Adipocyte (in vitro differentiated cells): Measurements from ENCODE around the gene SIRPB1.
"Not testable (repeated sequence)": the region's sequence is repeated elsewhere in the genome, so short reads cannot be mapped to it uniquely, and the experiment has no call there.

Experiments used
- DNase-seq: peaks from one replicate; pipeline ENCODE4 v3.0.0-alpha.2; 2015; ENCODE audit warnings: low read depth
- H3K27me3 ChIP-seq: replicated peaks from 2 replicates; pipeline ENCODE4 v1.7.0; 2013; ENCODE audit warnings: mild to moderate bottlenecking, low read length, moderate library complexity; ENCODE audit not compliant: control insufficient read depth, insufficient read depth
- H3K36me3 ChIP-seq: 2 replicates; pipeline ENCODE4 v1.7.0; 2013; ENCODE audit warnings: low read length, mild to moderate bottlenecking, moderate library complexity; ENCODE audit not compliant: control insufficient read depth, insufficient read depth, severe bottlenecking
- H3K4me1 ChIP-seq: 2 replicates; pipeline ENCODE4 v1.7.0; 2013; ENCODE audit warnings: mild to moderate bottlenecking, low read length, moderate library complexity; ENCODE audit not compliant: control insufficient read depth, insufficient read depth
- H3K4me3 ChIP-seq: 2 replicates; pipeline ENCODE4 v1.7.0; 2013; ENCODE audit warnings: mild to moderate bottlenecking, low read length, moderate library complexity
- H3K9ac ChIP-seq: 2 replicates; pipeline ENCODE4 v1.7.0; 2013; ENCODE audit warnings: mild to moderate bottlenecking, low read length, moderate library complexity
- H3K9me3 ChIP-seq: 2 replicates; pipeline ENCODE4 v1.7.0; 2013; ENCODE audit warnings: mild to moderate bottlenecking, low read length, moderate library complexity; ENCODE audit not compliant: control insufficient read depth

Gene SIRPB1

DNA sequence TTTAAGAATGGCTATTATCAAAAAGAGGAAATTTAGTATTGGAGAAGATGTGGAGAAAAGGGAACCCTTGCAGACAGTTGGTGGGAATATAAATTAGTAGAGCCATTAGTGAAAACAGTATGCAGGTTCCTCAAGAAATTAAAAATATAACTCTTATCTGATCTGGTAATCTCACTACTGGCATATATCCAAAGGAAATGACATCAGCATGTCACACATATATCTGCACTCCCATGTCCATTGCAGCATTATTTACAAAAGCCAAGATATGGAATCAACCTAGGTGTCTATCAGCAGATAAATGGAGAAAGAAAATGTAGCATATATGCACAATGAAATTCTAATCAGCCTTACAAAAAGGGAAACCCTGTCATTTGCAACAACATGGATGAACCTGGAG, 35.2 kb upstream of the SIRPB1 start:
- DNase-seq = no peak
- Histone ChIP-seq H3K27me3 (peaks cover 17% of the 10 kb centered on the region), H3K36me3 (no peaks in the 10 kb centered on the region), H3K9ac (no peak overlapping the region), H3K4me1 (no peaks in the 10 kb centered on the region), H3K9me3 (peaks cover 5% of the 10 kb centered on the region), H3K4me3 (no peak overlapping the region)

DNA sequence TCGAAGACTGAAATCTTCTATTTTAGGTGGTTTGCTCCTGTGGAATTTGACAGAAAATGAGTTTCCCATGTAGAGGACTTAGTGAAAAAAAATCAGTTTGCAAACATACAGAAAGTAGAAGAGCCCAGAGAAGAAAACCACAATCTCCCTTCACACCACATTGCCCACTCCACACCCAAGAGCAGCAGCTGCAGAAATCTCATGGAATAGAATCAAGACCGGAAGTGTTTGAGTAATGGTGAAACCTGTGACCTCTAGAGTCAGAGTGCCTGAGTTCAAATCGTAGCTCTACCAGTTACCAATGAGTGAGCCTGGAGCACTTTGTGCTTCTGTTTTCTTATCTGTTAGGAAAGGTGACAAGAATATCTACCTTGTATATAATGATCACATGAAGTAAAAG, 33.2 kb upstream of the SIRPB1 start:
- Histone ChIP-seq H3K27me3 (peaks cover 14% of the 10 kb centered on the region), H3K9ac (no peak overlapping the region), H3K4me3 (no peak overlapping the region), H3K9me3 (peaks cover 5% of the 10 kb centered on the region), H3K4me1 (no peaks in the 10 kb centered on the region), H3K36me3 (no peaks in the 10 kb centered on the region)
- DNase-seq = no peak

GRCh38 chr20:1652104-1652503, 32.3 kb upstream of the SIRPB1 start:
- H3K36me3 ChIP-seq = no peaks in the 10 kb centered on the region
- DNase-seq = no peak
- no peak overlapping the region for H3K9ac ChIP-seq
- H3K9me3 ChIP-seq = peaks cover 5% of the 10 kb centered on the region
- no peaks in the 10 kb centered on the region for H3K4me1 ChIP-seq
- H3K4me3 ChIP-seq = no peak overlapping the region
- H3K27me3 ChIP-seq = peaks cover 8% of the 10 kb centered on the region

DNA sequence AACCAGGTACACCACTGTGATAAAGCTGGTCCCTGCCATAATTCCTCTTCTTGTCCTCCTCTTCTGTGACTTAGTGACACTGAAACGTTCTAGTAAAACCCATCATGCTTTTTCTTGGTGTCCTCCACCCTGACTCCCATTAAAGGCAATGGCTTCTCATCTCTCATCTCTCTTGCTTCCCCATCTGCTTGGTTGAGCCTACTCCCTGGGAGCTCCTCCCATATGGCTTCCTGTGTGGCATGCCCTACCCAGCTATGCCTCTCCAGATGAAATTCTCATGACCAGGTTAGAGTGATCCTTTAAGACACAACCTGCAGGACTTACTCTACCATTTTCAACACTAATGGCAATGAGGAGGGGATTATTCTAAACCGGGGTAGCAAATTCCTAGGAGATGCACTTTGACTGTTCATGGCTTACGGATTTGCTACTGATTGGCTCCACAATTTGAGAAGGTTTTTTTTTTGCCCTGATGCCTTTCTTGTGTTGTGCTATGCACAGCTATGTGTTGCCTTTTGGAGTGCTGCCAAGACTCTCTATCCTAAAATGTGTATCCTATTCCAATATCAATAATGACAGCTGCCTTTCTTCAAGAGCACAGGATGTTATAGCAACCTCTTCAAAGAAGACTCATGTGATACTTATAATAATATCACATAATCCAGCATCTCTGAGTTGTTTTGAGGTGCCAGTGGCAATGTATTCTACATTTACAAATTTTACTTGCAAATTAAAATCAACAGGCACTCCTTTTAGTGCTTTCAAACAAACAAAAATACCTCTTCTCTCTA, 31.7 kb upstream of the SIRPB1 start:
- no peak overlapping the region for H3K9ac ChIP-seq
- no peak overlapping the region for H3K4me3 ChIP-seq
- DNase-seq = no peak
- H3K36me3 ChIP-seq = no peaks in the 10 kb centered on the region
- peaks cover 8% of the 10 kb centered on the region for H3K27me3 ChIP-seq
- H3K9me3 ChIP-seq = peaks cover 5% of the 10 kb centered on the region
- no peaks in the 10 kb centered on the region for H3K4me1 ChIP-seq

- Histone ChIP-seq H3K4me1 (no peaks in the 10 kb centered on the region), H3K27me3 (peaks cover 22% of the 10 kb centered on the region), H3K9ac (no peak overlapping the region), H3K4me3 (no peak overlapping the region), H3K9me3 (no peaks in the 10 kb centered on the region), H3K36me3 (no peaks in the 10 kb centered on the region)
- no peak for DNase-seq
Measured at GRCh38 chr20:1648101-1648500, 28.3 kb upstream of the SIRPB1 start.

DNA sequence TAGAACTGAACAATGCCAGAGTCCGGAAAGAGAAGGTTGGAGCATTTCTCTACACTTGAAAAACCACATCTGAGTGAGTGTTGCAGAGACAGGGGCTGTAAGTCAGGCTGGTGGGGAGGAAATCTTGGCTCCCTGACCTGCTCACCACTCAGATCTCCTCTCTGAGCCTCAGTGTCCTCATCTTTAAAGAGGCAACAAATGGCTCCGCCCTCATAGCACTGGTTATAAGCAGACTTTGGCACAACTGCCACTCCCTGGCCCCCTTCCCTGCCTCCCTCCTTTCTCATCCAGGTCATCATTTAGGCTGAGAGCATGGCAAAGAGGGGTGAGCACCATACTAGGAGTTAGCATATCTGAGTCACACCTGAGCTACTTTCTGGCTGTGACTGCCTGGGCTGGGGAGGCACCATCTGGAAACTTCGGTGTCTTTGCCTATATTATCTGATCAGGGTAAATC, 27.2 kb upstream of the SIRPB1 start:
- Histone ChIP-seq H3K4me1 (no peaks in the 10 kb centered on the region), H3K9me3 (no peaks in the 10 kb centered on the region), H3K27me3 (peaks cover 22% of the 10 kb centered on the region), H3K36me3 (no peaks in the 10 kb centered on the region), H3K4me3 (no peak overlapping the region), H3K9ac (no peak overlapping the region)
- no peak for DNase-seq

- no peaks in the 10 kb centered on the region for H3K9me3 ChIP-seq
- peaks cover 17% of the 10 kb centered on the region for H3K27me3 ChIP-seq
- no peak for DNase-seq
- no peak overlapping the region for H3K9ac ChIP-seq
- no peaks in the 10 kb centered on the region for H3K4me1 ChIP-seq
- H3K36me3 ChIP-seq = no peaks in the 10 kb centered on the region
- no peak overlapping the region for H3K4me3 ChIP-seq
Measured at GRCh38 chr20:1644101-1644962, 24.5 kb upstream of the SIRPB1 start.

DNA sequence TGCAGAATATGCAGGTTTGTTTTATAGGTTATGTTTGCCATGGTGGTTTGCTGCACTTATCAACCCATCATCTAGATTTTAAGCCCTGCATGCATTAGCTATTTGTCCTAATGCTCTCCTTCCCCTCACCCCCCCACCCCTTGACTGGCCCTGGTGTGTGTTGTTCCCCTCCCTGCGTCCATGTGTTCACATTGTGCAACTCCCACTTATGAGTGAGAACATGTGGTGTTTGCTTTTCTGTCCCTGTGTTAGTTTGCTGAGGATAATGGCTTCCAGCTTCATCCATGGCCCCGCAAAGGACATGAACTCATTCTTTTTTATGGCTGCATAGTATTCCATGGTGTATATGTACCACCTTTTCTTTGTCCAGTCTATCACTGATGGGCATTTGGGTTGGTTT, 18.8 kb upstream of the SIRPB1 start:
- not testable (repeated sequence) for H3K9ac ChIP-seq, H3K4me1 ChIP-seq, H3K27me3 ChIP-seq, DNase-seq, H3K36me3 ChIP-seq, H3K4me3 ChIP-seq, H3K9me3 ChIP-seq

- H3K9ac ChIP-seq = no peak overlapping the region
- H3K4me1 ChIP-seq = no peaks in the 10 kb centered on the region
- H3K4me3 ChIP-seq = no peak overlapping the region
- H3K27me3 ChIP-seq = peaks cover 4% of the 10 kb centered on the region
- H3K36me3 ChIP-seq = no peaks in the 10 kb centered on the region
- no peaks in the 10 kb centered on the region for H3K9me3 ChIP-seq
- DNase-seq = no peak
Measured at GRCh38 chr20:1637755-1638154, 17.9 kb upstream of the SIRPB1 start.

- Histone ChIP-seq H3K9me3 (no peaks in the 10 kb centered on the region), H3K4me3 (no peak overlapping the region), H3K36me3 (no peaks in the 10 kb centered on the region), H3K9ac (no peak overlapping the region), H3K27me3 (peaks cover 4% of the 10 kb centered on the region), H3K4me1 (no peaks in the 10 kb centered on the region)
- no peak for DNase-seq
Measured at GRCh38 chr20:1637226-1637625, 17.4 kb upstream of the SIRPB1 start.

GRCh38 chr20:1636621-1637020, 16.8 kb upstream of the SIRPB1 start:
- no peak for DNase-seq
- Histone ChIP-seq H3K9me3 (no peaks in the 10 kb centered on the region), H3K36me3 (no peaks in the 10 kb centered on the region), H3K9ac (no peak overlapping the region), H3K4me1 (peaks cover 4% of the 10 kb centered on the region), H3K27me3 (peaks cover 4% of the 10 kb centered on the region), H3K4me3 (no peak overlapping the region)
